Fibroblast of upper back skin (primary cell): ENCODE data around the gene BSCL2.
"Not testable (repeated sequence)": the region's sequence is repeated elsewhere in the genome, so short reads cannot be mapped to it uniquely, and the experiment has no call there.

ENCODE experiments used
- DNase-seq: peaks from one replicate; pipeline ENCODE4 v3.0.0-alpha.2; 2013

Gene BSCL2

GRCh38 chr11:62682518-62682917 lies 24.7 kb downstream of the BSCL2 start:
- no peak for DNase-seq

GRCh38 chr11:62680825-62681240 lies 26.4 kb downstream of the BSCL2 start:
- DNase-seq: peak; percentile 83

DNA sequence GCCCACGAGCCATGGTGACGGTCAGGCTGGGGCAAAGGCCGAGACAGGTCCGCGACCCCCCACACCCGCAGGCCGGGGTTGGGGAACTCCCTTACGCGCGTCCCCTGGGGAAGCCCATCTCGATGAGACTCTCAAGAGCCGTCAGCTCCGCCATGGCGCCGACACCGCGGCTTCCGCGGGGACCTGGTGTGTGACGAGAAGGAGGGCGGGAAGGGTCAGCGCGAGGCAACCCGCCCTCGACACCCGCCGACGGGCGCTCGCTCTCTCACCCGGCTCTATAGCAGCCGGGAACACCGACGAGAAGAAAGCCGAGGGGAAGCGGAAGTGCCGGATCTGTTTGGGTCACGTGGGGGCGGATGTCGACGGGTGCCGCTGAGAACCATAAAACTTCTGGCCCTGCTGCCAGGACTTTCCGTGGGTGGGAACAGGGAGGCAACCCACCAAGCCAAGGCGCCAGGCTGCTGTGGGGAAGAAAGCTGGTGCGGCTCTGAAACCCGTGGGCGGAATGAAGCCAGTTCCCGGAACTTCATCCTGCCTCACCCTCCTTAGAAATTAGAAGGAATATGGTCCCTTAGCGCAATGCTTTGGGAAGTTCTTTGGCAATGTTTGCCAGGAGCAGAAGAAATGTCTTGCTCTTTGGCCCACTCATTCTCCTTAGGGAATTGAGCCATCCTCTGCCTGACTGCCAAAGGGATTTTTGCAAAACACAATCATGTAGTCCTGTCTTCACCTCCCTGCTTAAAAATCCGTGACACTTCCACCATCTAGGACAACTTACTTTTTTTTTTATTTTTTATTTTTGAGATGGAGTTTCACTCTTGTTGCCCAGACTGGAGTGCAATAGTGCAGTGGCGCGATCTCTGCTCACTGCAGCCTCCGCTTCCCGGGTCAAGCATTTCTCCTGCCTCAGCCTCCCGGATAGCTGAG lies 28.2 kb downstream of the BSCL2 start, which contains the start of gene UBXN1:
Gene UBXN1 (minus strand): TSS at position 304 of the 927 bp plus-strand sequence. CDS start 150 bp downstream, at position 154.
- DNase-seq: peak; percentile 86

GRCh38 chr11:62678433-62678769 lies 28.8 kb downstream of the BSCL2 start:
- no peak for DNase-seq

DNA sequence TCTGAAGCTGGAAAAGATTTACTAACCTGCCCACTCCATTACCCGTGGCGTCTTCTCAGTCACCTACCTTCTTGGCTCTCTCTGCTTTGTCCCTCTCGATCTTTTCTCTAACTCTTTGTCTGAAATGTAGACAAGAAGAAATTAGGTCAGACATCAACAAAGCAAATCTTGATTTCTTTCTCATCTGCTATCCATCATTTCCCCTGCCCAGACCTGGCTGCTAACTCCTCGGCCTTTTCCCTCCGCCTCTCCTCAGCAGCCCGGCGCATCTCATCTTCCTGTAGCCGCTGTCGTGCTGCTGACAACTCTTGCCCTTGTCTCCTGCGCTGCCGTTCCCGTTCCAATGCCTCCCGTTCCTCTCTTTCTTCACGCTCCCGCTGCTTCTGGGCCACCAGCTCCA lies 29.5 kb downstream of the BSCL2 start:
- no peak for DNase-seq

GRCh38 chr11:62677156-62677555 lies 30.1 kb downstream of the BSCL2 start:
- no peak for DNase-seq

GRCh38 chr11:62676698-62677097 lies 30.5 kb downstream of the BSCL2 start:
- DNase-seq: no peak

DNA sequence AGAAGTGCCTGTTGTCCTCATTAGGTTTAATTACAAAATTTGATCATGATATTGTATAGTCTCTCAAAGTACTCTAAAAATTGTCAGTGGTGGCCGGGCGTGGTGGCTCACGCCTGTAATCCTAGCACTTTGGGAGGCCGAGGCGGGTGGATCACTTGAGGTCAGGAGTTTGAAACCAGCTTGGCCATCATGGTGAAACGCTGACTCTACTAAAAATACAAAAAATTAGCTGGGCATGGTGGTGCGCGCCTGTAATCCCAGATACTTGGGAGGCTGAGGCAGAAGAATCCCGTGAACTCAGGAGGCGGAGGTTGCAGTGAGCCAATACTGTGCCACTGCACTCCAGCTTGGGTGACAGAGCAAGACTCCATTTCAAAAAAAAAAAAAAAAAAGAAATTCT lies 31.8 kb downstream of the BSCL2 start:
- DNase-seq: not testable (repeated sequence)

GRCh38 chr11:62673196-62673525 lies 34.1 kb downstream of the BSCL2 start:
- DNase-seq: no peak

DNA sequence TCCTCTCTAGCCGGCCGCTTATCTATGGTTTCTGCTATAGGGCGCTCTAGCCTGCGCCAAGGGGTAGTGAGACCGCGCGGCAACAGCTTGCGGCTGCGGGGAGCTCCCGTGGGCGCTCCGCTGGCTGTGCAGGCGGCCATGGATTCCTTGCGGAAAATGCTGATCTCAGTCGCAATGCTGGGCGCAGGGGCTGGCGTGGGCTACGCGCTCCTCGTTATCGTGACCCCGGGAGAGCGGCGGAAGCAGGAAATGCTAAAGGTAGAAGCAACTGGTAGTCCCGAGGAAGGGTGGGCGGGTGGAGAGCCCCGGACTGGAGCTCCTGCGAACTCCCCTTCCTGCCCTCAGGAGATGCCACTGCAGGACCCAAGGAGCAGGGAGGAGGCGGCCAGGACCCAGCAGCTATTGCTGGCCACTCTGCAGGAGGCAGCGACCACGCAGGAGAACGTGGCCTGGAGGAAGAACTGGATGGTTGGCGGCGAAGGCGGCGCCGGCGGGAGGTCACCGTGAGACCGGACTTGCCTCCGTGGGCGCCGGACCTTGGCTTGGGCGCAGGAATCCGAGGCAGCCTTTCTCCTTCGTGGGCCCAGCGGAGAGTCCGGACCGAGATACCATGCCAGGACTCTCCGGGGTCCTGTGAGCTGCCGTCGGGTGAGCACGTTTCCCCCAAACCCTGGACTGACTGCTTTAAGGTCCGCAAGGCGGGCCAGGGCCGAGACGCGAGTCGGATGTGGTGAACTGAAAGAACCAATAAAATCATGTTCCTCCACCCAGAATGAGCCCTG lies 35.4 kb downstream of the BSCL2 start, which contains the start of the genes LBHD1 and UQCC3:
Gene LBHD1 (minus strand): TSS at position 660 of the 782 bp plus-strand sequence. CDS start 2,236 bp downstream, outside the sequence.
Gene UQCC3 (plus strand): TSS at position 66 of the 782 bp plus-strand sequence. CDS start 73 bp downstream, at position 139.
- DNase-seq: peak; percentile 85

DNA sequence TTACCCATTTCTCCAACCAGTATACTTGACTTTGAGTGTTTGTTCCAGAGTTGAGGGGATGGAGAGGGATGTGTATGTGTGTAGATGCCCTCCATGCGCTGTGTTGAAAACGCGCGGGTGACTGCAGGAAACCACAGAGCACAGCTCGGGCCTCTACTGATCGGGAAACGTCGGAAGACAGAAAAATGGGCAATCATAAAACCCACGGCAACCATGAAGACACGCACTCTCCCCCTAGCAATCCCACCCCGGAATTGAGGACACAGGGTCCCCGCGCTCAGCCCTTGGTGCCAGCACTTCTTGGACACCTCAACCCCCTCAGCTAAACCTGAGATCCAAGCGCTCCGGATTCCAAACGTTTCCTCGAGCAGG lies 36.0 kb downstream of the BSCL2 start:
- no peak for DNase-seq

DNA sequence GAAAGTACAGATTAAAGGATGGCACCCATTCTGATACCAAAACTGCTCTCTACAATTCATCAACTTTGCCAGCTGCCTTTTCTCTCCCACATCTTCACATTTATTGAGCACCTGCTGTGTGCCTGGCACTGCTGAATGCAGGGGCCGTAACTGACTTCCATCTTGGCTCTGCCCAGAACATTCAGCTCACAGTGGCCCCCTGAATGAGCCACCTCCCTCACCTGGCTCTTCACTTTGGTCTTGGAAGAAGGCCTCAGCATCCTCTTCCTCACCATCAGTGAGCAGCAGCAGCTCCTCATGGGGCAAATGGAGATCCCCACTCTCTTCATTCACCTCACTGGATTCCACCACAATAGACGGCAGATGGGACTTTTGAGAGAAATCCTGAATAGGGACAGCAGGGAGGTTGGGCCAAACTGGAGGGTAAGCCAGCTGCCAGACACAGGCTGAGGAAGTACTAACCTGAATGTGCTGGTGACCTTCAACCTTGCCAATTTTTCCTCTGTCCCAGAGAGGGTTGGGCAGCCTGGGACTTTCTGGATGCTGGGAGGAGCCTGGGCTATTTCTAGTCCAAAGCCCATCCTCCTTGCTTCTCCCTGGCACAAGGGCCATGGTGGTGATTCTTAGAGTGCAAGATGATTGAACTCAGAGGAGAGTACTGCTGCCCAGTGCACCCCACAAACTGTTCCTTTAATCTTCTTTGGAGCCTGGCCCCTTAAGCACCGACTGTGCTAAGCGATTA lies 37.6 kb downstream of the BSCL2 start:
- no peak for DNase-seq

DNA sequence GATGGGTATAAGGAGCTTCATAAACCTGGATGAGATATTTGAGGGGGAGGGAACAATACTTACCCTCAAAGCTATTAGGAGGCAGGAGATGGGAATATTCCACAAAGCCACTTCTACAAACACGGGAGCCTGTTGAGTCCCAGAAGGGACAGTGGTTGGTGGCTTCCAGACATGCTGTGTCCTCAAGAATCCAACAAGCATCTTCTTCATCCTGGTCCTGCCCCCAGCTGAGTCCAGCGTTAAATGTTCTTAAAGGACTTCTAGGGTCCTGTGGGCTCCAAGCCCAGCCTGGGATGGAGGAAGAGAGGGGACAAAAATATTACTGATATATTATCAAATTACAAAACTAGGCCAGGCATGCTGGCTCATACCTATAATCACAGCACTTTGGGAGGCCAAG lies 39.8 kb downstream of the BSCL2 start:
- no peak for DNase-seq

GRCh38 chr11:62666259-62666926 lies 40.8 kb downstream of the BSCL2 start:
- DNase-seq: no peak

DNA sequence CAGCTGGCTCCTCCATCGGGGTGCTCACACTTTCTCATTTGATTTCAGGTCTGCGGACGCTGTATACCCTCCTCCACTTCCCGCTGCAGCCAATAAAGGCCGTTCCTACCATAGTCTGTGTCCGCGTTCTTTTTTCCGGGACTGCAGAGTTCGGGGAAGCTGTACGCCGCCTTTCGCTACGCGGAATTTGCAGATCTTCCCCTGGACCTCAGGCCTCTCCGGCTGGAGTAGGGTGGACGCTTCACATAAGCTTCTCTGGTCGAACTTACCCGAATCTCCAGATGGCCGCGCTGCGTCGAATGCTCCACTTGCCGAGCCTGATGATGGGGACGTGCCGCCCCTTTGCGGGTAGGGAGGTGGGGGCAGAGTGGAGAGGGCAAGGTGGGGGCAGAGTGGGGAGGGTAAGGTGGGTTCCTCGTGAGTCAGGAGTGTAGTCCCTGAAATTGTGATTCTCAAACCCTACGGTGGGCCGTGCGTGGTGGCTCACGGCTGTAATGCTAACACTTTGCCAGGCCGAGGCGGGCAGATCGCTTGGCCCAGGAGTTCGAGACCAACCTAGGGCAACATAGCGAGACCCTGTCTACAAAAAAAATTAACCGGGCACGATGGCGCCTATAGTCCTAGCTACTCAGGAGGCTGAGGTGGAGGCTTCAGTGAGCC lies 41.5 kb downstream of the BSCL2 start:
- DNase-seq: peak; percentile 42

- peak; percentile 94 for DNase-seq
These were observed 42.1 kb downstream of the BSCL2 start, which contains the start of the genes C11orf98 and CSKMT for GRCh38 chr11:62665075-62665598. TSS of gene C11orf98 (minus strand) at chr11:62665210. CDS start at chr11:62665169, 41 bp downstream. TSS of gene CSKMT (plus strand) at chr11:62665312. CDS start at chr11:62665880, 568 bp downstream.

- peak; percentile 35 for DNase-seq
These were observed 42.7 kb downstream of the BSCL2 start for GRCh38 chr11:62664405-62665074.

- DNase-seq: no peak
These were observed 50.3 kb downstream of the BSCL2 start for GRCh38 chr11:62656796-62657429.

DNA sequence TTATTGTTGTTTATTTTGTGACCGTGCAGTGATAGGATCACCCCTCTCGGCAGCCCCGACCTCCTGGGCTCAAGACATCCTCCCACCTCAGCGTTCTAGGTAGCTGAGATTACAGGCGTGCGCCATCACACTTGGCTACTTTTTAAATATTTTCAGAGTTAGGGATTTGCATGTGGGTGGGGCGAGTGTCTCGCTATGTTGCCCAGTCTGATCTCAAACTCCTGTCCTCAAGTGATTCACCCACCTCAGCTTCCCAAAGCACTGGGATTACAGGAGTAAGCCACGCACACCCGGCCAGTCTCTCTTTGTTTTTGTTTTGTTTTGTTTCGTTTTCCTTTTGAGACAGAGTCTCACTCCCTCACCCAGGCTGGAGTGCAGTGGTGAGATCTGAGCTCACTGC lies 52.9 kb downstream of the BSCL2 start:
- no peak for DNase-seq
